PFSK-1 (cell line): ENCODE results near the gene CLMN.

Source experiments
- FOXP2 ChIP-seq: optimal IDR thresholded peaks from 2 replicates; pipeline ENCODE3; 2011; ENCODE audit warnings: borderline replicate concordance, control low read depth, inconsistent platforms; ENCODE audit not compliant: insufficient read depth; ENCODE audit errors: extremely low read length, extremely low read depth
- POLR2AphosphoS5 ChIP-seq: IDR thresholded peaks from 2 replicates; pipeline ENCODE4 v1.6.1; 2012; ENCODE audit warnings: low read depth, mild to moderate bottlenecking, control low read depth, low read length, moderate library complexity
- TAF1 ChIP-seq: IDR thresholded peaks from 2 replicates; pipeline ENCODE4 v1.6.1; 2012; ENCODE audit warnings: low read length, control low read depth, borderline replicate concordance; ENCODE audit not compliant: insufficient read depth
- TF ChIP-seq, protein P1 (sequence below), 2 experiments: IDR thresholded peaks; 2 replicates each; pipeline versions ENCODE4 v1.6.1 to v1.8.0; 2011 to 2012; ENCODE audit warnings: low read depth in 2 of 2, low read length in 2 of 2, control low read depth in 1 of 2, inconsistent platforms in 1 of 2, mild to moderate bottlenecking in 1 of 2, moderate library complexity in 1 of 2; ENCODE audit not compliant: insufficient read depth in 1 of 2

DNA sequence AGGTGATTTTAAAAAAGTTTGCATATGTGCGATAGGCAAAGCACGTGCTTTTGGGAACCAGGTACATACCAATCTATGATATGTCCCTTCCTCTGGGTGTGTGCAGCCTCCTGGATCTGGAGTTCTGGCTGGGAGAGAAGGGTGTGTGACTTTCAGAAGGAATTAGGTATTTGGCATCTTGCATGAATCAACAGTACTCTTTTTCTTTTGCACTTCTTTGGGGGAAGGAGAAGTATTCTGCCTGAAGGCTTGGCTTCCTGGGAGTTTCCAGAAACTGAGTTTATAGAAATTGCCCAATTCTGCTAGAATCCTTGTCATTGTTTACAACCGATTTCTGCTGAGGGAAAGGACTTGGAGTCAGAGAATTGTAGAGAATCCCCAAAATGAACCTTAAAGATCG lies 2.9 kb upstream of the CLMN start:
- TF ChIP-seq TAF1 (no peak), POLR2AphosphoS5 (no peak), FOXP2 (no peak)
- TF ChIP-seq, protein P1, sequence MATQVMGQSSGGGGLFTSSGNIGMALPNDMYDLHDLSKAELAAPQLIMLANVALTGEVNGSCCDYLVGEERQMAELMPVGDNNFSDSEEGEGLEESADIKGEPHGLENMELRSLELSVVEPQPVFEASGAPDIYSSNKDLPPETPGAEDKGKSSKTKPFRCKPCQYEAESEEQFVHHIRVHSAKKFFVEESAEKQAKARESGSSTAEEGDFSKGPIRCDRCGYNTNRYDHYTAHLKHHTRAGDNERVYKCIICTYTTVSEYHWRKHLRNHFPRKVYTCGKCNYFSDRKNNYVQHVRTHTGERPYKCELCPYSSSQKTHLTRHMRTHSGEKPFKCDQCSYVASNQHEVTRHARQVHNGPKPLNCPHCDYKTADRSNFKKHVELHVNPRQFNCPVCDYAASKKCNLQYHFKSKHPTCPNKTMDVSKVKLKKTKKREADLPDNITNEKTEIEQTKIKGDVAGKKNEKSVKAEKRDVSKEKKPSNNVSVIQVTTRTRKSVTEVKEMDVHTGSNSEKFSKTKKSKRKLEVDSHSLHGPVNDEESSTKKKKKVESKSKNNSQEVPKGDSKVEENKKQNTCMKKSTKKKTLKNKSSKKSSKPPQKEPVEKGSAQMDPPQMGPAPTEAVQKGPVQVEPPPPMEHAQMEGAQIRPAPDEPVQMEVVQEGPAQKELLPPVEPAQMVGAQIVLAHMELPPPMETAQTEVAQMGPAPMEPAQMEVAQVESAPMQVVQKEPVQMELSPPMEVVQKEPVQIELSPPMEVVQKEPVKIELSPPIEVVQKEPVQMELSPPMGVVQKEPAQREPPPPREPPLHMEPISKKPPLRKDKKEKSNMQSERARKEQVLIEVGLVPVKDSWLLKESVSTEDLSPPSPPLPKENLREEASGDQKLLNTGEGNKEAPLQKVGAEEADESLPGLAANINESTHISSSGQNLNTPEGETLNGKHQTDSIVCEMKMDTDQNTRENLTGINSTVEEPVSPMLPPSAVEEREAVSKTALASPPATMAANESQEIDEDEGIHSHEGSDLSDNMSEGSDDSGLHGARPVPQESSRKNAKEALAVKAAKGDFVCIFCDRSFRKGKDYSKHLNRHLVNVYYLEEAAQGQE (IDR thresholded peaks at IDR 0.05; ENCODE audit: insufficient read depth in 1 of 2, low read depth in 2 of 2, low read length in 2 of 2), result no peak
